K562 (cell line): ENCODE results near the gene CNTFR. TPM values are rescaled to one million over a fixed set of nuclear protein-coding genes. Genes with fewer than 3 reads are reported as not detected.

ENCODE experiments used
- ATAC-seq: fragments of 200-7000 bp; cut with Tn5 transposase; 3 replicates; pipeline ENCODE4 v1.9.1; 2020; ENCODE audit warnings: moderate library complexity
- BruUV-seq: library from RNA; stranded (reverse); fragments of 400-500 nt; replicated peaks from 2 replicates; lab custom pipeline; 2021; lab: Mats Ljungman, UMichigan
- CTCF ChIA-PET: fragments of 300-600 bp; formaldehyde crosslinking; extraction: SDS; loops from one replicate; lab custom pipeline; 2021; ENCODE audit warnings: low intra/inter-chr PET ratio; lab: Yijun Ruan, JAX
- POLR2A ChIA-PET: fragments of 300-600, 350-650 bp; sonication (Branson Sonifier 250); formaldehyde crosslinking; extraction: SDS; loops from one replicate; lab custom pipeline; 2021; ENCODE audit warnings: antibody characterized with exemption, inconsistent platforms; lab: Yijun Ruan, JAX
- DNase-seq, 4 experiments: peaks; one replicate each; pipeline versions ENCODE4 v3.0.0 to v3.0.0-alpha.2; 2011 to 2018; ENCODE audit warnings: low spot score in 3 of 4, mixed read lengths in 3 of 4; ENCODE audit errors: extremely low read depth in 1 of 4
- FAIRE-seq: peaks from 2 replicates; lab custom pipeline; 2011; peaks lifted over from hg19 to GRCh38; lab: Jason Lieb, UNC
- H2AFZ ChIP-seq: 2 replicates; pipeline ENCODE4 v1.6.0; 2011; ENCODE audit warnings: low read depth, low read length, control low read depth, inconsistent platforms
- H3K27ac ChIP-seq: fragments of 200-600 bp; 3 replicates; pipeline ENCODE4 v1.8.0; 2011; ENCODE audit warnings: low read depth, mild to moderate bottlenecking, control low read depth, inconsistent platforms, low read length, moderate library complexity, mixed read lengths; ENCODE audit errors: extremely low read depth
- H3K27me3 ChIP-seq, 2 experiments: fragments of 300-600 bp in 1 of 2; 2 replicates in 1 of 2; 3 replicates in 1 of 2; pipeline versions ENCODE4 v1.6.0 to v1.8.0; 2011; ENCODE audit warnings: inconsistent platforms in 2 of 2, low read length in 2 of 2, mild to moderate bottlenecking in 1 of 2, mixed read lengths in 1 of 2, moderate library complexity in 1 of 2; ENCODE audit not compliant: control insufficient read depth in 2 of 2, insufficient read depth in 2 of 2
- H3K36me3 ChIP-seq: fragments of 300-600 bp; 3 replicates; pipeline ENCODE4 v1.8.0; 2011; ENCODE audit warnings: mild to moderate bottlenecking, low read length, inconsistent platforms; ENCODE audit not compliant: control insufficient read depth, insufficient read depth
- H3K4me1 ChIP-seq, 2 experiments: fragments of 200-600 bp in 1 of 2; replicated peaks in 1 of 2; 2 replicates in 1 of 2; 3 replicates in 1 of 2; pipeline versions ENCODE4 v1.5.1 to v1.8.0; 2011; ENCODE audit warnings: inconsistent platforms in 2 of 2, low read length in 2 of 2, mild to moderate bottlenecking in 1 of 2, mixed read lengths in 1 of 2, moderate library complexity in 1 of 2; ENCODE audit not compliant: control insufficient read depth in 2 of 2, insufficient read depth in 2 of 2
- H3K4me2 ChIP-seq: 2 replicates; pipeline ENCODE4 v1.6.1; 2011; ENCODE audit warnings: low read length, control low read depth, inconsistent platforms, mixed read lengths; ENCODE audit not compliant: insufficient read depth
- H3K4me3 ChIP-seq: fragments of 200-600 bp; sonication (generic), shearing (Covaris generic); 2 replicates; pipeline ENCODE4 v1.5.1; 2016; ENCODE audit warnings: control low read depth, inconsistent platforms
- H3K79me2 ChIP-seq: fragments of 200-600 bp; 3 replicates; pipeline ENCODE4 v1.8.0; 2011; ENCODE audit warnings: low read length, inconsistent platforms; ENCODE audit not compliant: control insufficient read depth, insufficient read depth
- H3K9ac ChIP-seq, 2 experiments: 2 replicates each; pipeline versions ENCODE4 v1.6.0 to v1.6.1; 2011; ENCODE audit warnings: low read depth in 2 of 2, low read length in 2 of 2, control low read depth in 1 of 2, inconsistent platforms in 1 of 2, mild to moderate bottlenecking in 1 of 2, mixed read lengths in 1 of 2; ENCODE audit not compliant: insufficient read depth in 1 of 2
- H3K9me1 ChIP-seq: one replicate; pipeline ENCODE4 v1.6.0; 2011; ENCODE audit warnings: inconsistent platforms, mild to moderate bottlenecking, low read length, moderate library complexity; ENCODE audit not compliant: control insufficient read depth, insufficient read depth
- H3K9me3 ChIP-seq: replicated peaks from 2 replicates; pipeline ENCODE4 v1.5.1; 2011; ENCODE audit warnings: low read depth, low read length, inconsistent platforms; ENCODE audit not compliant: control insufficient read depth, insufficient read depth
- H4K20me1 ChIP-seq: replicated peaks from 2 replicates; pipeline ENCODE4 v1.6.1; 2011; ENCODE audit warnings: low read length, inconsistent platforms, mixed read lengths; ENCODE audit not compliant: control insufficient read depth, insufficient read depth
- BACH1 ChIP-seq: fragments of 200-800 bp; sonication (Bioruptor generic); IDR thresholded peaks from 2 replicates; pipeline ENCODE4 v1.6.1; 2016; ENCODE audit warnings: missing genetic modification characterization, missing compliant biosample characterization
- COPS2 ChIP-seq: fragments of 450-650 bp; conservative IDR thresholded peaks from 2 replicates; pipeline ENCODE4 v1.6.1; 2016; ENCODE audit warnings: mild to moderate bottlenecking, moderate library complexity
- ESRRA ChIP-seq: fragments of 450-650 bp; IDR thresholded peaks from 2 replicates; pipeline ENCODE4 v1.6.1; 2014; ENCODE audit warnings: low read depth, mild to moderate bottlenecking, moderate library complexity, borderline replicate concordance
- GTF3C2 ChIP-seq: IDR thresholded peaks from 3 replicates; pipeline ENCODE4 v1.6.1; 2011; ENCODE audit warnings: borderline replicate concordance, mild to moderate bottlenecking, moderate library complexity; ENCODE audit not compliant: insufficient read length; ENCODE audit errors: extremely low read depth
- ID3 ChIP-seq, 2 experiments: fragments of 250-450 bp in 1 of 2; fragments of 450-650 bp in 1 of 2; sonication (Bioruptor Pico) in 1 of 2; IDR thresholded peaks; 2 replicates each; pipeline versions ENCODE4 v1.6.1 to v1.8.0; 2016 to 2021; ENCODE audit warnings: mild to moderate bottlenecking in 2 of 2, moderate library complexity in 2 of 2, missing compliant biosample characterization in 1 of 2, missing genetic modification characterization in 1 of 2
- IRF1 ChIP-seq: sonication (generic); formaldehyde crosslinking; IDR thresholded peaks from 2 replicates; pipeline ENCODE4 v1.8.0; 2022; ENCODE audit warnings: missing genetic modification reagents, mild to moderate bottlenecking, borderline replicate concordance
- MNT ChIP-seq, 2 experiments: fragments of 450-650 bp; conservative IDR thresholded peaks; 2 replicates each; pipeline ENCODE4 v1.6.1; 2017; ENCODE audit warnings: mild to moderate bottlenecking in 2 of 2, moderate library complexity in 2 of 2
- NEUROD1 ChIP-seq: fragments of 150-350 bp; IDR thresholded peaks from 2 replicates; pipeline ENCODE4 v1.6.1; 2014; ENCODE audit warnings: borderline replicate concordance, low read length, low read depth; ENCODE audit not compliant: partially characterized antibody
- RBM15 ChIP-seq: fragments of 200-400 bp; formaldehyde crosslinking; IDR thresholded peaks from 2 replicates; pipeline ENCODE4 v1.6.1; 2018; ENCODE audit warnings: mild to moderate bottlenecking, low read length, moderate library complexity; ENCODE audit not compliant: insufficient read depth
- RFX7 ChIP-seq: fragments of 250-450 bp; sonication (Bioruptor Pico); IDR thresholded peaks from 2 replicates; pipeline ENCODE4 v1.5.1; 2021; ENCODE audit warnings: mild to moderate bottlenecking
- SNIP1 ChIP-seq: fragments of 450-650 bp; IDR thresholded peaks from 2 replicates; pipeline ENCODE4 v1.7.1; 2017; ENCODE audit warnings: low read depth, mild to moderate bottlenecking
- SRSF1 ChIP-seq: fragments of 200-400 bp; formaldehyde crosslinking; IDR thresholded peaks from 2 replicates; pipeline ENCODE4 v1.6.1; 2017; ENCODE audit warnings: mild to moderate bottlenecking, low read depth, low read length, moderate library complexity
- TSC22D4 ChIP-seq: fragments of 450-650 bp; IDR thresholded peaks from 2 replicates; pipeline ENCODE4 v1.6.1; 2016; ENCODE audit warnings: missing genetic modification characterization, missing biosample characterization, control low read depth
- ZBTB7A ChIP-seq: IDR thresholded peaks from 2 replicates; pipeline ENCODE4 v1.6.1; 2011; ENCODE audit warnings: low read depth, mild to moderate bottlenecking, low read length, moderate library complexity, borderline replicate concordance; ENCODE audit not compliant: control insufficient read depth
- ZNF507 ChIP-seq: conservative IDR thresholded peaks from 2 replicates; pipeline ENCODE4 v1.6.1; 2017; ENCODE audit warnings: missing genetic modification characterization, missing compliant biosample characterization
- WGBS: fragments of 100-300 bp; shearing (Covaris generic); methylation state at CpG from one replicate; pipeline ENCODE4 v1.1.6; 2016; ENCODE audit warnings: low coverage, mixed read lengths; ENCODE audit not compliant: insufficient coverage; ENCODE audit errors: missing lambda C conversion rate; 5-methylcytosine and 5-hydroxymethylcytosine counted together
- in situ Hi-C: fragments of 300-500 bp; cut with MboI; formaldehyde crosslinking; loops from 4 replicates; pipeline ENCODE4 v1.15.0; 2018; ENCODE audit warnings: inconsistent platforms, mixed read lengths
- intact Hi-C: fragments of 100-400 bp; cut with micrococcal nuclease; formaldehyde crosslinking; loops from 2 replicates; pipeline ENCODE4 v1.14.2; 2022
- polyA plus RNA-seq, 8 experiments: library from polyadenylated mRNA; depleted of rRNA in 4 of 8; stranded (reverse) in 5 of 8; unstranded in 3 of 8; fragments of >200 nt; fragmentation: Nextera tagmentation in 2 of 8; fragmentation: Illumina TruSeq in 1 of 8; extraction: Ambion mirVana in 2 of 8; extraction: Trizol in 1 of 8; gene quantifications; 2 replicates each; pipeline versions ENCODE4 v1.2.1 to v1.2.3, GENCODE V29; 2011 to 2014; ENCODE audit warnings: inconsistent platforms in 1 of 8, missing spikeins in 1 of 8
- total RNA-seq, 7 experiments: library from RNA; depleted of rRNA in 6 of 7; stranded (reverse); fragments of >200 nt in 6 of 7; fragmentation: Illumina TruSeq in 2 of 7; extraction: Trizol in 2 of 7; gene quantifications; 2 replicates each; pipeline versions ENCODE4 v1.2.1 to v1.2.3, GENCODE V29; 2011 to 2021; ENCODE audit warnings: low replicate concordance in 1 of 7

The CNTFR gene
- total and polyA plus RNA-seq, 9 of the 15 experiments (the other 6 are each of a cell fraction or from before 2014, with no cell fraction given), result not detected

GRCh38 chr9:34633166-34633565 is 43.6 kb upstream of the CNTFR start:
- POLR2A ChIA-PET, result interaction anchor here (0.6 to 1.0 kb wide), 3 partner anchors 13 to 945 kb away, joined by 3 to 4 read pairs (median 3); partner anchors contain the start of gene GALT
- no peak overlapping the region for H3K4me3 ChIP-seq
- H2AFZ ChIP-seq, result no peak overlapping the region
- no peaks in the 10 kb centered on the region for H3K9me1 ChIP-seq
- peaks cover 3 to 34% of the 10 kb centered on the region in 2 experiments; a peak in 4 of 5 replicates for H3K4me1 ChIP-seq
- CTCF ChIA-PET, result interaction anchor here (1.2 to 1.5 kb wide), 3 partner anchors 20 to 302 kb away, joined by 3 to 11 read pairs (median 7); no protein-coding TSS in a partner anchor
- no peak overlapping the region for H3K27ac ChIP-seq
- H3K9ac ChIP-seq, result no peak overlapping the region
- peaks cover 9 to 24% of the 10 kb centered on the region in 2 experiments; a peak in 4 of 5 replicates for H3K27me3 ChIP-seq
- peaks cover 14% of the 10 kb centered on the region; the same call in 1 of the 3 replicates for H3K36me3 ChIP-seq
- no peak overlapping the region for H3K4me2 ChIP-seq
- DNase-seq, result no peak
- no peaks in the 10 kb centered on the region for H3K9me3 ChIP-seq
- FAIRE-seq, result no peak
- no TSS peak for BruUV-seq
- 21% methylated on average over 5 of the region's 5 CpGs for WGBS
- H3K79me2 ChIP-seq, result peaks cover 18% of the 10 kb centered on the region
- ATAC-seq, result no peak
- H4K20me1 ChIP-seq, result 0 out of 2 replicates have a peak, but pooled peaks cover 4% of the 10 kb centered on the region
- intact Hi-C loops, result no loop called here
- in situ Hi-C loops, result no loop called here
- TF ChIP-seq SNIP1, result no peak
- TF ChIP-seq NEUROD1, result no peak
- no peak for TF ChIP-seq MNT (conservative IDR thresholded peaks at IDR 0.05)
- no peak for TF ChIP-seq RFX7
- TF ChIP-seq ID3 (CRISPR knock-in tag; IDR thresholded peaks at IDR 0.05), result no peak
- no peak for TF ChIP-seq ID3 (tag; IDR thresholded peaks at IDR 0.05)
- no peak for TF ChIP-seq BACH1
- TF ChIP-seq TSC22D4 (tag), result no peak
- no peak for TF ChIP-seq SRSF1
- no peak for TF ChIP-seq ZNF507 (tag)
- TF ChIP-seq IRF1 (CRISPR knock-in tag), result no peak
- TF ChIP-seq GTF3C2, result no peak
- no peak for TF ChIP-seq ESRRA
- TF ChIP-seq ZBTB7A, result no peak
- TF ChIP-seq COPS2, result no peak
- no peak for TF ChIP-seq RBM15
